Erythroblast (primary cell): ENCODE data around the gene AMBRA1.

Experiments used
- DNase-seq, 2 experiments: peaks; one replicate each; lab custom pipeline; 2025; lab: John Stamatoyannopoulos, UW
- GATA1 ChIP-seq: IDR thresholded peaks from 2 replicates; pipeline ENCODE4 v1.6.1; 2011; ENCODE audit warnings: low read depth, mild to moderate bottlenecking, control low read depth, low read length, moderate library complexity
- POLR2A ChIP-seq: IDR thresholded peaks from 2 replicates; pipeline ENCODE4 v1.6.1; 2011; ENCODE audit warnings: mild to moderate bottlenecking, low read length

Gene AMBRA1

DNA sequence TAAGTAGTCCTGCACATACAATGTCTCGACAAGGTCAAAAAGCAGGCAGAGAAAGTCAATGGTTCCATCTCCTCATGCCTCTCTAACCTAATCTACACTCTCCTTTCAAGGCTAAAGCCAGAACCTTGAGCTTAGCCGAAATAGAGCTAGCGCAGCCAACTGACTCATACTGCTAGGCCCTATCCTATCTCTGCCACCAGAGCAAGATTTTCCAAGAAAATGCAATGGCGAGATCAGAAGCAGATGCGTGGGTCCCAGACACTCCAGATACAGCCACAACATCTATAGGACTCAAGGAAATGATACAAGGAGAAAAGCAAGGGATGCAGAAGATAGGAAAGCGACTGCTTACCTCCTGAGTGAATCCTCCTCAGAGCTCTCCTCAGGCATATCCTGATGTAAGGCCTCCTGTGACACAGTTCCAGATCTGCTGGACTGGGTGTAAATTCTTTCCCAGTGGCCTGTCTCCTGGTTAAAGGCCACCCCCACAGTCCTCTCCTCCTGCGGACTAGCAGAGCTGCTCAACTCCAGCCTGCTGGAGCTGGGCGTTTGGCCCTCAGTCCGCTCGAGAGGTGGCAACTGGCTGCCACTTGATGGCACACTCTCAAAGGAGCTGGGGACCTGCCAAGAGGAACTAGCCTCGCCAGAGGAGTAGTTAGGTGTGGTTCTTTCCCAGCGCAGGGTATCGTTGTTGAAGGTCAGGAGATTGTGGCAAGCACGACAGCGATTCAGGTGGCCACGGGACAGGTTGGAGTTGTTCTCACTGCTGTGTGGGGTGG lies 52.0 kb downstream of the AMBRA1 start:
- no peak for TF ChIP-seq GATA1
- no peak for TF ChIP-seq POLR2A
- DNase-seq = peak; percentile 67 to 69

DNA sequence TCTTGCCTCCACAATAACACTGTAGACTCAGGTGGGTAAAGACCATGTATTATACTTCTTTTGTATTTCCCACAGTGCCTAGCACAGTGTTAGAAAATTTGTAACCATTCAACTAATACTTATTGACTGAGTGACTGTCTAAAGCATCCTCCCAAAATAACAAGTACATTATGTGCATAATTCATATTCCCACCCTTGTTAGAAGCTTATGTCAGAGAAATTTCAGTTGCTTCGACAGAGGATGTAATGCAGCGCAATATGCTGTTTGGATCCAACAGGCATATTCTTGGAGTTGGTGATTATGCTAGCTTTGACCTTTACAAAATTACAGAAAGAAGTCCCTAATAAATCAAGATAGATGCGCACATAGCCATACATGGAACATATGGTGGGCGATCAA lies 53.0 kb downstream of the AMBRA1 start:
- DNase-seq = no peak
- TF ChIP-seq POLR2A (no peak), GATA1 (no peak)

DNA sequence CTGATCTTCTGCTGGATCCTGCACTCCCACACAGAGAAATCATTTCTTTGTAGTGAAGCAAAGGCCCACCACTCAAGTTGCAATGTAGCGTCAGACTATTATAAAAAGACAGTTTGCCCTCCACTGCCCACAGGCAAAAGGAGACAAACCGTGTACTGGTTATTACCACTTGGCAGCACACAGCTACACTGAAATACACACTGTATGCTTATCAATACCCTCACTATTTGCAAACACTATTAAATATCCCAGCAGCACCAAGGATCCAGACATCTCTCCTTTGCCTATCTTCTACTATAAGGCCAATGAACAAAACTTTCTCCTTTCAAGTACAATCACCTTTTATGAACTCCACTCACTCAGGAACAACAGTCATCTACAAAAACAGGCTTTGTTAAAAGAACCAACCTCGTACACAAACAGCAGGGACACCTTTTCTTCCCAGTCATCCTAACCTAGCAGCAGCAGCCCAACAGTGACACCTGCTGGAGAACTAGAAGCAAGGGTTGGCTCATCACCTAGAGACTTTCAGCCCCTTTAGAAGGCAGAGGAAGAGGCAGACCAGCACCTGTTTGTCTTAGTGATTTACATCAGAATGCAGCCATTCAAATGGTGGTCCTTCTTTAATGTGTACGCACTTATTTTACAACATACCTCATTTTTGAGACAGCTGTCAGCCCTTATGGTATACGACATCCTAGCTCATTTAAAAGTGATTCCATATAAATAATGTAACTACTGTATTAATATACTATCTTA lies 56.1 kb downstream of the AMBRA1 start:
- DNase-seq = peak; percentile 82 to 90
- TF ChIP-seq GATA1 (no peak), POLR2A (no peak)

DNA sequence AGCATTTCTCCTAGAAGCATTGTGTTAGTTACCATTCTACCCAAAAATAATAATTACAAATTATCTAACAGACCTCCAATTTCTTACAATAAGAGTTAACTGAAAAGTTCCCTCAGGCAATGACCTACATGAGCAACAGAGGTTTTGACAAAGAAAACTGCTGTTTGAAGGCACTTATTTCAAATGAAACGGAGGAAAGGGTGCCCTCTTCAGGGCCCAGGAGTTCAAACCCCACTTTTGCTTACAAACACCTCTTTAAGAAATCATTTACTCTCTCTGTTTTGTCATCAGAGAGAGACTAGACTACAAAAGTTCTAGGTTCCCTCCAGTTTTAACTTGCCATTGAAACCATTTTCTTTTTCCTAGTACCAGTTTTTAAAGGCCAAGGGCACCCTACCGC lies 56.7 kb downstream of the AMBRA1 start:
- DNase-seq = peak; percentile 24 to 31
- TF ChIP-seq POLR2A (no peak), GATA1 (no peak)

DNA sequence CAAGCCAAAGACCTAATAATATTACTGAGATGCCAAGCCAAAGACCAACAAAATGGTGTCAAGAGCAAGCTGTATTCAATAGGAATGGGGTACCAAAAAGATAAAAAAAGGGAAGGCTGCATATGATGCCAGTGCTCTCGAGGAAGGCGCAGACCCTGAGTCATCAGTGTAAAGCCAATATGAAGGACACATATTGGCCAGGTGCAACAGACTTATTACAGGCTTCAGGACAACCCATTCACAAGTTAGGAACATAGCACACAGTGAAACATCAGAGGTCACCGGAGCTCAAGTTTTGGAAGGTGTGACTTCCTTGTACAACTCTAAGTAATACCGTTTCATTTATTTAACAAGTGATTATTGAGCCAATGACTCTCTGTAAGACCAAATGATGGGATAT lies 58.1 kb downstream of the AMBRA1 start:
- no peak for DNase-seq
- TF ChIP-seq GATA1 (no peak), POLR2A (no peak)

DNA sequence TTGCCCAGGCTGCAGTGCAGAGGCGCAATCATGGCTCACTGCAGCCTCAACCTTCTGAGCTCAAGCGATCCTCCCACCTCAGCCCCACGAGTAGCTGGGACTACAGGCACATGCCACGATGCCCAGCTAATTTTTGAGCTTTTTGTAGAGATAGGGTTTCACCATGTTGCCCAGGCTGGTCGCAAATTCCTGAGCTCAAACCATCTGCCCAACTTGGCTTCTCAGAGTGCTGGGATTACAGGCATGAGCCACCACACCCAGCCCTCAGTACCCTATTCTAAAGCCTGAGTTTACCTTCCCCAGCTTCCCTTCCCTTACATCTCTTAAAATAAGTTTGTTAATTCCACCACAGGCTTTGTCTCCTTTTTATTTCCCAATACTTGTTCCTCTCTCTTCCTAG lies 59.1 kb downstream of the AMBRA1 start:
- DNase-seq = no peak
- TF ChIP-seq GATA1 = no peak
- TF ChIP-seq POLR2A = no peak

DNA sequence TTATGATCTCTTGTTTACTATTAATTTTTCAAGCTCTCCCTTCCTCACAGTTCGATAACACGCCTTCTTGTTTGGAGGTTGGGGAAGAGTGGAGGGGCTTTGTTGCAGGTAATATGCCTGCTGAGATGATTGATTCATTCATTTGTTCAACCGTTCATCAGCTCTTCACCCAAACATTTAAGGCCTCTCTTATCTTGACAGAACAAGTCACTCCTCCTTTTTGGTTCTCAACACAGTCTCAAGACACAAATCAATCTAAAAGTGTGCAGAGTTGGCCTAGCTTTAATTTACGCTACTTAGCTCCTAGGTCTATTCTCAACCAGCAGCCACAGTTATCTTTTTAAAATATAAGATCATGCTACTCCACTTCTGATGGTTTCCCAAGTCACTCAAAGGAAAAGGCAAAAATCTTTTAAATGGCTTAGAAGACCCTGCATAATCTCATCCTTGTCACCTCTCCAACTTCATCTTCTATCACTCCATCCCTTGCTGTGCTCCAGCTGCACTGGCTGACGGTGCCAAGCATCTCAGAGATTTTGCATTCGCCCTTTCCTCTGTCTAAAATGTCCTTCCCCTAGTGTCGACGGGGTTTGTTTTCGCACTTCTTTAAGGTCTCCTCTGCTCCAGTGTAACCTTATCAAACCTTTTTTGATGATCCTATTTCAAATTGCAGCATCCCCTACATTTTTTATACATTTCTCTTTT lies 60.3 kb downstream of the AMBRA1 start:
- TF ChIP-seq GATA1 = no peak
- TF ChIP-seq POLR2A = no peak

DNA sequence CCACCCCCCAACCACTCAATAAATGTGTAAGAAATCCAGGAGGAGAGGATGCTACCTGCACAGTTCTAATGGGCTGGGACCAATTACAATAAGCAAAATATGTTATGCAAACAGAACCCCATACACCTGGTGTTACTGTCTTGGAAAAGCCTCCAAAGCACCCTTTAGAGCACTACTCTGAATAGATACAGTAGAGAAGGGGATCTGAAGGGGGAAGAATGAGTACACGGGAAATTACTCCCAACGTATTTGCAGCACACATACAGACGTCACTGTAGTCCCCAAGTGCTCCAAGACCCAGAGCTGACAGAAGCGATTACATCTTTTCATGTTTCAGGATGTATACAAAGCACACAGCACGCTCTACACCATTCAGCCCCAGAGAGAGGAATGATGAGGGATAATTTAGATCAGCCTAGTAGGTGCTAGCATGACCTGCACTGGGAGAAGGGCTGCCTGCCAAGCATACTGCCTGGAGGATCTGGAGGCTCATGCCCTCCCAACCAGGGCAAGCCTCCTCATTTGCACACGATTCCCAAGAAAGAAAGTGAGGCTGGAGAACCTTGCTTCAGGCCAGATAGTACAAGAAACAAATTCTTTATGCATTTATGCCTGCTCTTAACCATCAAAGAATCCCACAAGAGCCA lies 63.8 kb downstream of the AMBRA1 start:
- DNase-seq = no peak
- no peak for TF ChIP-seq GATA1
- TF ChIP-seq POLR2A = no peak

More for the DNA sequence above, 60.3 kb downstream of the AMBRA1 start:
- DNase-seq = no peak

DNA sequence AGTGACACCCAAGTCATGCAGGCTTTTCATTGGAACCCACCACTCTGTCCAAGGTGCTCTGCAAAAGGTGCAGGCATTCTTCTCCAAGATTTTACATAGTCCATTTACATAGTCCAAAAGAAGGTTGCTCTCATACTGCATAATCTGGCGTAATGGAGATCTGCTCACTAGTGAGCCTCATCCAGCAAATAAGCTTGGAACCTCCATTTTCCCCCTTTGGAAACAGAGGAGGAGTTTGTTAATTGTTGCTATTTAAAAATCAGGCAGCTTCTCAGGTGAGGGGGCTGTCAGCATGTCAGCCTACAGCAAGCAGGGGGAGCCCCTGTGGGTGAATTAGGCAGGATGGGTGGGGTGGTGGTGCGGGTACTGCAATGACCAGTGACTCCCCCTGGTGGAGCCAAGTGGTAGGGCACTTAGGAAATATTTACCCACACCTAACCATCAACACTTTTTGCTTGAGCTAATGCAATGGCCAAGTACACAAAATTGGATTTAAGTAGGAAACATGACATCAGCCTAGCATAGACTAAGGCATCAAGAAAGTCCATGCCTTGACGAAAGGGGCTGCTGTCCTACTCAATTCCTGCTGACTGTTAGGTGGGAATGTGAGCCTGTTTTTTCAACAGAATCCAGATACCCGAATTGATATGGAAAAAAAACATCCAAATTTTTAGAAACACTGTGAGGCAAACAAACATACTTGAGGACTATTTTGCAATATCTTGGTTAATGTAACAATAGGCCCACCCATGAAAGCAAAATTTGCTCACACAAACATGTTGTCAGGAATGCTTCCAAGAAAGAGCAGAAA lies 64.5 kb downstream of the AMBRA1 start:
- no peak for TF ChIP-seq POLR2A
- no peak for TF ChIP-seq GATA1
- DNase-seq = peak; percentile 81 to 89

DNA sequence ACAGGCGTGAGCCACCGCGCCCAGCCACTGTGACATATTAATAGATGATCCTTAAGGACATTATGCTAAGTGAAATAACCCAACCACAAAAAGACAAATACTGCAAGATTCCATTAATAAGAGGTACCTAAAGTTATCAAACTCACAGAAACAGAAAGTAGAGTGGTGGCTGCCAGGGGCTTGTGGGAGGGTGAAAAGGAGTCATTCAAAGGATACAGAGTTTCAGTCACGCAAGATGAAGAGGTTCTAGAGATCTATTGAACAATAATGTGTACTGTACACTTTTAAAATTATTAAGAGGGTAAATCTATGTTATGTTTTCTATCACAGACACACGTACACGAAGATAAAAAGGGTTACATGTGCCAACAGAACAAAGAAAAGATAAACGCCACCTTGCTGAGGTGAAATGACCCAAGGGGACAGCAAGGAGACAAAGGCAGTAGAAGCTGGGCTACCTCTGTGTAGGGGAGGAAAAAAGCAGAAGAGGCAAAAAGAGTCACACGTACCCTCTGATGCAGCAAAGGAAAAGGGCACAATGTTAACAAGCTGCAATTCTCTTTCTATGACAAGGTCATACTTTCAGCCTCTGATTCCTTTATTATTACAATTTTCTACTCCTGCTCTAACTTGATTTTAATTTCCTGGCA lies 65.3 kb downstream of the AMBRA1 start:
- no peak for TF ChIP-seq POLR2A
- no peak for TF ChIP-seq GATA1
- no peak for DNase-seq

DNA sequence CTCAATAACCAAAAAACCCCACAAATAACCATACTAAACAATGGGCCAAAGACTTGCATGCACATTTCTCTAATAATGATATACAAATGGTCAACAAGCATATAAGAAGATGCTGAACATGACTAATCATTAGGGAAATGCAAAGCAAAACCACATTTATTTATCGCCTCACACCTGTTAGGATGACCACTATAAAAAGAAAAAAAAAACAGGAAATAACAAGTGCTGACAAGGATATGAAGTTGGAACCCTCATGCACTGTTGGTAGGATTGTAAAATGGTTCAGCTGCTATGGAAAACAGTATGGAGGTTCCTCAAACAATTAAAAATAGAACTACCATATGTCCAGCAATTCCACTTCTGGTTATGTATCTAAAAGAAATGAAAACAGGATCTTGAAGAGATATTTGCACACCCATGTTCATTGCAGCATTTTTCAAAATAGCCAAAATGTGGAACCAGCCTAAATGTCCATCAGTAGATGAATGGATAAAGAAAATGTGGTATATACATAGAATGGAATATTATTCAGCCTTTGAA lies 66.2 kb downstream of the AMBRA1 start:
- DNase-seq = no peak
- no peak for TF ChIP-seq GATA1
- no peak for TF ChIP-seq POLR2A
